BE2C (cell line): ENCODE measurements around the gene SH2D3A.

Source experiments
- DNase-seq: peaks from one replicate; pipeline ENCODE4 v3.0.0-alpha.2; 2020
- H3K27me3 ChIP-seq: fragments of 250-450 bp; sonication (Bioruptor Pico); 2 replicates; pipeline ENCODE4 v1.5.1; 2020; ENCODE audit warnings: mild to moderate bottlenecking
- H3K36me3 ChIP-seq: fragments of 250-450 bp; sonication (Bioruptor Pico); 2 replicates; pipeline ENCODE4 v1.5.1; 2020; ENCODE audit warnings: mild to moderate bottlenecking
- H3K4me1 ChIP-seq: fragments of 250-450 bp; sonication (Bioruptor Pico); 2 replicates; pipeline ENCODE4 v1.5.1; 2020
- H3K4me3 ChIP-seq: 2 replicates; pipeline ENCODE4 v1.5.1; 2011; ENCODE audit warnings: low read depth, low read length
- H3K9me3 ChIP-seq: fragments of 250-450 bp; sonication (Bioruptor Pico); 2 replicates; pipeline ENCODE4 v1.5.1; 2020
- TF ChIP-seq, protein P1 (sequence below): IDR thresholded peaks from 2 replicates; pipeline ENCODE4 v1.5.1; 2012; ENCODE audit warnings: mild to moderate bottlenecking, low read depth, low read length

The SH2D3A gene

DNA sequence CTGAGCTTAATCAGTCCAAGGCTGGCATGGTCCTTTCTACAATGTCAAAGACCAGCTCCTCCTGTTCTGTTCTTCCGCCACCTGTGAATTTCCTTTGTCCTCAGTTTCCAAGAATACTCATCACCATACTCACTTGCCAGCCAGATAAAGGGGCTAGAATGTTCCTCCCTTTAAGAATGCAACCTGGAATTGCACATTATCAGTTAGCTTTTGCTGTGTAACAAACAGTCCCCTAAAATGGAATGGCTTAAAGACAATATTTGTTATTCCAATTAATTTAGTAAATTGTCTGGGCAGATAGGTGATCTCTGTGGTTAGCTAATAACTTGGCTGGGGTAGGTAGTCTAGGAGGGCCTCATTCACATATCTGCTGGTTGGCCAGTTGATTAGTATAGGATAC, 41.3 kb upstream of the SH2D3A start:
- TF ChIP-seq, protein P1, sequence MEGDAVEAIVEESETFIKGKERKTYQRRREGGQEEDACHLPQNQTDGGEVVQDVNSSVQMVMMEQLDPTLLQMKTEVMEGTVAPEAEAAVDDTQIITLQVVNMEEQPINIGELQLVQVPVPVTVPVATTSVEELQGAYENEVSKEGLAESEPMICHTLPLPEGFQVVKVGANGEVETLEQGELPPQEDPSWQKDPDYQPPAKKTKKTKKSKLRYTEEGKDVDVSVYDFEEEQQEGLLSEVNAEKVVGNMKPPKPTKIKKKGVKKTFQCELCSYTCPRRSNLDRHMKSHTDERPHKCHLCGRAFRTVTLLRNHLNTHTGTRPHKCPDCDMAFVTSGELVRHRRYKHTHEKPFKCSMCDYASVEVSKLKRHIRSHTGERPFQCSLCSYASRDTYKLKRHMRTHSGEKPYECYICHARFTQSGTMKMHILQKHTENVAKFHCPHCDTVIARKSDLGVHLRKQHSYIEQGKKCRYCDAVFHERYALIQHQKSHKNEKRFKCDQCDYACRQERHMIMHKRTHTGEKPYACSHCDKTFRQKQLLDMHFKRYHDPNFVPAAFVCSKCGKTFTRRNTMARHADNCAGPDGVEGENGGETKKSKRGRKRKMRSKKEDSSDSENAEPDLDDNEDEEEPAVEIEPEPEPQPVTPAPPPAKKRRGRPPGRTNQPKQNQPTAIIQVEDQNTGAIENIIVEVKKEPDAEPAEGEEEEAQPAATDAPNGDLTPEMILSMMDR, result no peak
- H3K36me3 ChIP-seq, result no peaks in the 10 kb centered on the region
- H3K9me3 ChIP-seq, result no peaks in the 10 kb centered on the region
- no peak overlapping the region for H3K4me3 ChIP-seq
- no peak for DNase-seq
- no peaks in the 10 kb centered on the region for H3K27me3 ChIP-seq
- H3K4me1 ChIP-seq, result no peaks in the 10 kb centered on the region

DNA sequence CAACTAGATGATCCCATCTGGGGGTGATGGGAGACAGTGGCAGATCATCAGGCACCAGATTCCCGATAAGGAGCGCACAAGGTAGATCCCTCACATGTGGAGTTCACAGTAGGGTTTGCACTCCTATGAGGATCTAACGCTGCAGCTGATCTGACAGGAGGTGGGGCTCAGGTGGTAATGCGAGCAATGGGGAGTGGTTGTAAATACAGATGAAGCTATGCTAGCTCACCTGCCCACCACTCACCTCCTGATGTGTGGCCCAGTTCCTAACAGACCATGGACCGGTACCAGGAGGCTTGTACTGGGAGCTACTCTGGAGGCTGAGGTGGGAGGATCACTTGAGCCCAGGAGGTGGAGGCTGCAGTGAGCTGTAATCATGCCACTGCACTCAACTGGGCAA, 40.1 kb upstream of the SH2D3A start:
- Histone ChIP-seq H3K27me3 (no peaks in the 10 kb centered on the region), H3K4me3 (no peak overlapping the region), H3K4me1 (no peaks in the 10 kb centered on the region), H3K36me3 (no peaks in the 10 kb centered on the region), H3K9me3 (no peaks in the 10 kb centered on the region)
- TF ChIP-seq, protein P1, result no peak
- DNase-seq, result no peak

DNA sequence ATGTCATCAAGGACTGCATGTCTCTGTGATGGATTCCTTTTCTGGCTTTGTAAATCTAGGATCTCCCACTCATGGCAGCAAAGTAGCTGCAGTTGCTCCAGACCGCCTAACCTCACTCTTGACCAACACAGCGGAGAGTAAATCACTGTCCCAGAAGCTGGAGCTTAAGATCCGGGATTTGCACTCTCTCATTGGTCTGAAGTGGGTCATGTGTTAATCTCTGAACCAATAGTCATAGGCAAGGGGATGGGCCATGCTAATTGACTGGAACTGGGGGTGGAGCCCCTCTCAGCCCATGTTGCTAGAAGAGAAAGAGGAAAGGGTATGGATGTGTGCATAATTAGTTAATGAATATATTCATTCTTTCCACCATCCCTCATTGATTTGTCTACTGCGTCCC, 39.3 kb upstream of the SH2D3A start:
- Histone ChIP-seq H3K4me1 (no peaks in the 10 kb centered on the region), H3K27me3 (no peaks in the 10 kb centered on the region), H3K9me3 (no peaks in the 10 kb centered on the region), H3K36me3 (no peaks in the 10 kb centered on the region), H3K4me3 (no peak overlapping the region)
- DNase-seq, result no peak
- TF ChIP-seq, protein P1, result no peak

DNA sequence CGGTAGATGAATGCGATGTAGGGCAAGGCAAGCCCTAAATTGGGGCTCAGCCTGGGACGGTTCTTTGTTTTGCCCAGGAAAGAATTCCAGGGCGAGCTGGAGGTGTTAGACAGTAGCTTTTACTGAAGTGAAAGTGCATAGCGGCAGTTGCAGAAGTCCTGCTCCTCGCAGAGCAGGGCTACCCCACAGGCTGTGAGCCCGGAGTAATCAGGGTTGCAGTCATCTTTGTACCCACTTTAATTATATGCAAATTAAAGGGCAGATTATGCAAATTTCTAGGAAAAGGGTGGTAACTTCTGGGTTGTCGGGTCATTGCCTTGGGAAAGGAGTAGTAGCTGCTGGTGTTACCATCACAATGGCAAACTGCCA, 35.8 kb upstream of the SH2D3A start:
- Histone ChIP-seq H3K36me3 (no peaks in the 10 kb centered on the region), H3K9me3 (no peaks in the 10 kb centered on the region), H3K27me3 (no peaks in the 10 kb centered on the region), H3K4me3 (no peak overlapping the region), H3K4me1 (no peaks in the 10 kb centered on the region)
- no peak for DNase-seq
- TF ChIP-seq, protein P1, result no peak

DNA sequence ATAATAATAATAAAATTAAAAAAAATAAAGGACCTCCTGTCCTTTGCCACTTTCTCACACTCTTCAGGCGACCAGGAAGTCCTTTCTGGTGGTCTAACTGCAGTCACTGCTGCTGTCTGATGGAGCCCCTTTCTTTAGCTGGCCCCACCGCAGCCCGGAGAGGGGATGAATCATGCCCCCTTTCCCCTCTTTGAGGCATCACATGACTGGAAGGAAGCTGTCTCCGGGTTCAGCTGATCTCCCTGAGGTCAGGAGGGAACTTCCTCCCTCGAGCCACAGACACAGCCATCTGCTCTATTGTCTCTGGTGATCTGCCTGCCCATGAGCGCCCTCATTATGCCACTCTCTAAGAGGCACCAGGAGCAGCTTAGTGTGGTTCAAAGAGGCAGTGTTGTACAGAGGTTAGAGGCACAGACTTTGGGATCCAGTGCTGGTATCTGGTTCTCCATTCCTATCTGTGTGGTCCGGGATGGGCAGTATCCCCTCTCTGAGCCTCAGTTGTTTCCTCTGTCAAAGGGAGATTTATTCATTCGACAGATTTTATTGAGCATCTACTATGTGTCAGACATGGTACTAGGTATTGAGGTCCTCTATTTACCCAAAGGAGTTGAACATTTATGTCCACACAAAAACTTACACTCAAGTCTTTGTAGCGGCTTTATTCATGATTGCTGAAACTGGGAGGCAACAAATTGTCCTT, 35.3 kb upstream of the SH2D3A start:
- no peaks in the 10 kb centered on the region for H3K9me3 ChIP-seq
- no peak overlapping the region for H3K4me3 ChIP-seq
- no peaks in the 10 kb centered on the region for H3K4me1 ChIP-seq
- no peak for DNase-seq
- TF ChIP-seq, protein P1, result no peak
- H3K36me3 ChIP-seq, result no peaks in the 10 kb centered on the region
- H3K27me3 ChIP-seq, result no peaks in the 10 kb centered on the region

DNA sequence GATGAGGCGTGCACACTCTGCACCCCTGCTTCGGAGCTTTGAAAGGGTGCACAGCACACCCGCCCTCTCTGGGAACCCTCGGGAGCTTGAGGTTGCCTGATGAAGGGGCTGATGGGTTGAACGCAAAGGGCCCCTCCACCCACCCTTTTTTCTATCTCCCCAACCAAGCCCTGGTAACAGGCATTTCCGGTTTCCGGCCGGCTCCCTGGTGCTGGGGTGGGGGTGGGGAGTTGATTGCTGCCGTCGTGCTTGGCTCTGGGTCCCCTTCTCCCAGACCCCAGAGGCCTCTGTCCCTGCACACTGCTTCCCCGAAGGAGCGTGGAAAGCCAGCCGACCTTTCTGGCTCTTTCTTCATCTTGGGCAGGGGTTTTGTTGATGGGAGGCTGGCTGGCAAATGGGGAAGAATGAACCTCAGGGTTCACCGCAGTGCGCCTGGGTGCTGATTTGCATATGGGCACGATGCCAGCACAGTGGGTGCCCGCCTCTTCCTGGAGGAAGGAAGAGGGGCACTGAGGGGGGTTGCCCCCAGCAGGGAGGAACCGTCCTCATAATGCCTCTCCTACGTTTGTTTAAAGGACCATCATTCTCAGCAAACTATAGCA, 34.4 kb upstream of the SH2D3A start:
- peak; percentile 15 for DNase-seq
- no peaks in the 10 kb centered on the region for H3K9me3 ChIP-seq
- TF ChIP-seq, protein P1, result no peak
- peak overlapping the region; percentile 24; the same call in 1 of the 2 replicates for H3K4me3 ChIP-seq
- no peaks in the 10 kb centered on the region for H3K36me3 ChIP-seq
- H3K27me3 ChIP-seq, result no peaks in the 10 kb centered on the region
- no peaks in the 10 kb centered on the region for H3K4me1 ChIP-seq
